Measurements from ENCODE around the gene ATP8B3.

Gene ATP8B3

DNA sequence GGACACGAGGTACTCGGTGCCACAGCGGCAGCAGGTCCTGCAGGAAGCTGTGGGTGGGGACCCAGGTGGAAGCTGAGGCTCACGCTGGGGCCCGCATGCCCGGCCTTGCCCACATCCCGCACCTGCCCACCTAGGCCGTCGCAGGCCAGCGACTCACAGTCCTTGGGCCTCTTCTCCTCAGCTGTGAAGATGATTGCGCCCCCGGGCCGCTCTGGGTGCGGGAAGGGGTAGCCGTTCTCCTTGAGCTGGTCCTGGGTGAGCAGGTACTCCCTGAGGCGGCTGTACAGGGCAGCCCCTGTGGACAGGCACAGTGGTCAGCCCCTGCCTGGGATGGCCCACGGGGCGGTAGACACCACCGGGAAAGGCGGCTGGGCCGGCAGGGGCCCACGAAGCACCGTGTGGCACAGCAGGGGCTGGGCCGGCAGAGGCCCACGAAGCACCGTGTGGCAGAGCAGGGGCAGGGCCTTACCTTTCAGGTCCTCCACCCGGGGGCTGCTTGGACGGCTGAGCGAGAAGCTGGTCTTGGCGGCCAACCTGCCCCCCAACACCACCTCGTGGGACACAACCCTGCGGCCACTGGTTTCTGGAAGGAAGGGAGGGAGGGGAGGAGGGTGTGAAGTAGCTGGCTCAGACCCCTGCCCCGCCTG is 6.6 kb upstream of the ATP8B3 start:
- Mint-ChIP-seq H3K4me1 (ENCODE audit: low read depth) (no peaks in the 10 kb centered on the region), H3K36me3 (ENCODE audit: low read depth) (peaks cover 10% of the 10 kb centered on the region), H3K9me3 (no peaks in the 10 kb centered on the region), H3K4me3 (no peak overlapping the region), H3K27ac (no peak overlapping the region), H3K27me3 (no peaks in the 10 kb centered on the region)

DNA sequence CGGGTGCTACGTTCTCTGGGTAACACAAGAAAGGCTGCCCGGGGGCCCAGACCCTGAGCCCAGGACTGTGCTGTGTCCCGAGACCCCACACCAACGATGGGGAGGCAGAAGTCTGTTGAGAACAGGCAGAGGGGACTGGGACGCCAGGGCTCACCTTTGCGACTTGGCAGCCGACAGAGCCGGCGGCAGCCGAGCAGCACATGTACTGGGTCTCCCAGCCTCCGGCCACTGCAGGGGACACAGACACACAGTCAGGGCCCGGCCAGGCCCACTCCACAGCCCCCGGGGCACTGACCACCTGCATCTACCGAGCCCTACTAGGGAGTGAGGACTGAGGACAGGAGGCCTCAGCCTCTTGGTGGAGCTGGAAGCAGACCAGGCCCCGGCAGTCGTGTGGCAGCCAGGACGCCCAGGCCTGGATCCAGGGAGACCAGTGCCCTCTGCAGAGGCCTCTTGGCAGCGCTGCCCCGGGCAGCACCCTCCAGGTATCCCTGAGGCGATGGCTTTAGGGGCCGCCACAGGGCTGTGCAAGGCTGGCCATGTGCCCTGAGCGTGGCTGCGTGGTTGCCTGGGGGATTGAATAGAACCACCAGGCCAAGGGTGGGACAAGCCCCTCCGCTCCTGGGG is 5.6 kb upstream of the ATP8B3 start:
- Mint-ChIP-seq H3K36me3 (ENCODE audit: low read depth) (peaks cover 10% of the 10 kb centered on the region), H3K27me3 (no peaks in the 10 kb centered on the region), H3K9me3 (no peaks in the 10 kb centered on the region), H3K4me1 (ENCODE audit: low read depth) (peaks cover 6% of the 10 kb centered on the region), H3K4me3 (no peak overlapping the region), H3K27ac (no peak overlapping the region)

DNA sequence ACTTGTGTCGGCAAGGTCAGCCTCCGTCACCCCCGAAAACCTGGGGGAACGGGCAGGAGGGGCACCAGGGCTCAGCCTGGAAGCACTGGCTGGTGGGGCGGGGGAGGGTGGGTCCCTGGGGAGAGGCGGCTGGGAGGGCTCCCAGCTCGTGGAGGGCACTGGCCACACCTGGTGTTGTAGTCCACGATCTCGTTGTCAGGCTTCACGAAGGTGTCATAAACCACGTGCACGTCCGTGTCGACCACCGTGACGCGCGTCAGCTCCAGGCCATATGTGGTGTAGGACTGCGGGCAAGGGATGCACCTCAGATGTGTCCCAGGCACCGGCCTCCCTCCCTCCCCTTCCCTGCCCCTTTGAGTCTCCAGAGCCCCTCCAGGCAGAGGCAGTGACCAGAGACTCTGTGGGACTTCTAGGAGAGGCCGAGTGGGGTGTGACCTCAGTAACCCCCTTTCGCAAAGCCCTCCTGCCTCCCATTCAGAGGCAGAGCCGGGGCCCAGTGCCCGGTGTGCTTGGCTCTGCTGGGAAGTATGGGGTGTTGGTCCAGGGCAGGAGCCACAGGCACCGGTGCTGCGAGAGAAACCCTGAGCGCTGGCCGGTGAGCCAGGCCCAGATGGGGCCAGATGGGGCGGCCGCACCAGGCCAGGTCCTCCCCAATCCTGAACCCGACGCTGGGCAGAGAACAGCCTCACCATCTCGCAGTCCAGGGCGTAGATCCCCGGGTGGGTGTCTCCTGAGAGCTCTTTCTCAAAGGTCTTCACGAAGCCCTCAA is 4.6 kb upstream of the ATP8B3 start:
- no peak overlapping the region for H3K4me3 Mint-ChIP-seq
- no peak overlapping the region for H3K27ac Mint-ChIP-seq
- peaks cover 10% of the 10 kb centered on the region for H3K36me3 Mint-ChIP-seq (ENCODE audit: low read depth)
- H3K27me3 Mint-ChIP-seq: no peaks in the 10 kb centered on the region
- H3K9me3 Mint-ChIP-seq: no peaks in the 10 kb centered on the region
- H3K4me1 Mint-ChIP-seq (ENCODE audit: low read depth): peaks cover 9% of the 10 kb centered on the region

DNA sequence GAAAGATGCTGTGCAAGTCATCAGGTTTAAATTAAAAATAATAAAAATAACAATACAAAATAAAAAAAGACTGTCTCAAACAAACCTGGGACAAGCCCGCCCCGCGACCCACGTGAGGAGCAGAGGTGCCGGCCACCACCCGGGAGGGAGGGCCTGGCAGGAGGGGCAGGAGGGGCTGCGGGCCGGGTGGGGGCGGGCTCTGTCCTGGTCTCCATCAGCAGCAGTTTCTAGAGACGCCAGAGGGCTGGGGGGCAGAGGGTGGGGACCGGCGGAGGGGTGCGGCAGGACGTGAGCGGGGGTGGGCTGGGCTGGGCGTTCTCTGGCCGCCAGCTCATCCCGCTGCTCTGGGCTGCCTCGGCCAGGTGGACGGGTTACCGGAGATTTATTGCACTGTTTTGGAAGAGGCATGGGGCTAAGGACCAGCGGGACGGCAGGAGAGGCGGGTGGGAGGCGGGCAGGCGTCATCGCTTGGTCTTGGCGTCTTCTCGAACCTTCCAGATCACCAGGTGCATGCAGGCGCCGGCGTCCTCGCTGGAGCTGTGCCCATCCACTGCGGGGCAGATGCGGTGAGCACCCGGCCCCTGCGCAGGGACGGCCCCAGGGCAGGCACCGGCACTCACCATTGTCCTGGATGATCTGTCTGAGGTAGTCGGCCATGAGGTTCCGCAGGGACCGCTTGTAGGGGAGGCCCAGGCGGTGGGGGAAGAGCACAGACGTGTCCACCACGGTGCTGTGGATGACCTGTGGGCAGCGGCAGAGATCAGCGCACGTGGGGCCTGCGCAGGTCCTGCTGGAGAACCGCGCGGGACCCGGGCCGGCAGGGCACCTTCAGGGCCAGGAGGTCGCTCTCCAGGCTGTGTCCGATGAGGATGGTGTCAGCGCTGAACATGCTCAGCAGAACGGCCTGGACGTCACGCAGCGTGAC is 3.8 kb upstream of the ATP8B3 start:
- Mint-ChIP-seq H3K4me3 (no peak overlapping the region), H3K4me1 (ENCODE audit: low read depth) (peaks cover 14% of the 10 kb centered on the region), H3K27me3 (no peaks in the 10 kb centered on the region), H3K36me3 (ENCODE audit: low read depth) (peaks cover 10% of the 10 kb centered on the region), H3K9me3 (no peaks in the 10 kb centered on the region), H3K27ac (no peak overlapping the region)

DNA sequence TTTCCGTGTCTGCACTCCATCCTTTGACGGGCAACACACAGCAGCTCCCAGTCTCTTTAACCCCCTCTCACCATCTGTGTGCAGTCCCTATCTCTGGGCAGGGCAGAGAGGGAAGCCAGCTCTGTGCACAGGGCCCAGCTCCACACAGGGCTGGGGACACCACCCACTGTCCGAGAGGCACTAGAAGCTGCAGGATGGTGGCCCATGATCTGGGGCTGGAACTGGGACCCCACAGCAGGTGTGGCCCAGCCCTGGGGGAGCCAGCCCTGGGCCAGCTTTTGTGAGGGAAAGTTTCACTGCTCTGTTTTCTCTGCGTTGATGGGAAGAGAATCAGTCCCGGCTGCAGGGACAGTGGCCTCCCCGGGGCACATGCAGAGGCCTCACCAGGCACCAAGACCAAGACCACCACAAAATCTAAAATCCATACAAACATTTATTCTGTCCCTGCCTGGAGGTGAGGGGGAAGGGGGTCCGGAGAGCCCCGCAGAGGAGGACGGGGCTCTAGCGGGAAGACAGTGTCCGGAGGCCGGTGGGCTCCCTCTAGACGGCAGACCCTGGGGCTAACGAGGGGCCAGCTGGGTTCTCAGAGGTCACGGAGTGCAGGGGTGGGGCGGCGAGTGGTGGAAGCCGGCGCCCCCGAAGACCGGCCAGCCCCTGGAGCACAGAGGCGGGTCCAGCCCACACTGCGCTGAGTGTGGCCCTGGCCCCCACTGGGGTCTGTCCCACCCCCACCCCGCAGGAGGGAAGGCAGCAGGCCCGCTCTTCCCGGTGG is 2.9 kb upstream of the ATP8B3 start:
- Mint-ChIP-seq H3K4me1 (ENCODE audit: low read depth) (peaks cover 14% of the 10 kb centered on the region), H3K4me3 (no peak overlapping the region), H3K36me3 (ENCODE audit: low read depth) (peaks cover 5% of the 10 kb centered on the region), H3K27ac (no peak overlapping the region), H3K9me3 (no peaks in the 10 kb centered on the region), H3K27me3 (no peaks in the 10 kb centered on the region)

DNA sequence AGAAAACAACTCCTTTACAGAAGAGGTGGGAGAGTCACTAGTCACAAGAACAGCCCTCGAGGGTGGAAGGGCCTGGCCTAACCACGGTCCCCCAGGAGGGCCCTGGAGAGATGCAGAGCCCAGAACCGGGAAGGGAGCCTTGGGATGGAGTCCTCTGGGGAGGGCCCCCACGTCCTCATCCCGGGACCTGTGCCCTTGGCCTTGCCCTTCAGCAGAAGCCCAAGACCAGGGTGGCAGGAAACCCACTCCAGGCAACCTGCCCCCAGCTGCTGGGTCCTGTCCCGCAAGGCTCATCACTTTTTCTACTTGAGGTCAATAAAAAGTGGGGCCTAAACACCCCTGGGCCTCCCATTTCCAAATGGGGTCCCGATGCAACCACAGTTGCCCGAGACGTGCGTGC is 2.3 kb upstream of the ATP8B3 start:
- no peak overlapping the region for H3K27ac Mint-ChIP-seq
- H3K4me1 Mint-ChIP-seq (ENCODE audit: low read depth): peaks cover 14% of the 10 kb centered on the region
- peaks cover 4% of the 10 kb centered on the region for H3K36me3 Mint-ChIP-seq (ENCODE audit: low read depth)

DNA sequence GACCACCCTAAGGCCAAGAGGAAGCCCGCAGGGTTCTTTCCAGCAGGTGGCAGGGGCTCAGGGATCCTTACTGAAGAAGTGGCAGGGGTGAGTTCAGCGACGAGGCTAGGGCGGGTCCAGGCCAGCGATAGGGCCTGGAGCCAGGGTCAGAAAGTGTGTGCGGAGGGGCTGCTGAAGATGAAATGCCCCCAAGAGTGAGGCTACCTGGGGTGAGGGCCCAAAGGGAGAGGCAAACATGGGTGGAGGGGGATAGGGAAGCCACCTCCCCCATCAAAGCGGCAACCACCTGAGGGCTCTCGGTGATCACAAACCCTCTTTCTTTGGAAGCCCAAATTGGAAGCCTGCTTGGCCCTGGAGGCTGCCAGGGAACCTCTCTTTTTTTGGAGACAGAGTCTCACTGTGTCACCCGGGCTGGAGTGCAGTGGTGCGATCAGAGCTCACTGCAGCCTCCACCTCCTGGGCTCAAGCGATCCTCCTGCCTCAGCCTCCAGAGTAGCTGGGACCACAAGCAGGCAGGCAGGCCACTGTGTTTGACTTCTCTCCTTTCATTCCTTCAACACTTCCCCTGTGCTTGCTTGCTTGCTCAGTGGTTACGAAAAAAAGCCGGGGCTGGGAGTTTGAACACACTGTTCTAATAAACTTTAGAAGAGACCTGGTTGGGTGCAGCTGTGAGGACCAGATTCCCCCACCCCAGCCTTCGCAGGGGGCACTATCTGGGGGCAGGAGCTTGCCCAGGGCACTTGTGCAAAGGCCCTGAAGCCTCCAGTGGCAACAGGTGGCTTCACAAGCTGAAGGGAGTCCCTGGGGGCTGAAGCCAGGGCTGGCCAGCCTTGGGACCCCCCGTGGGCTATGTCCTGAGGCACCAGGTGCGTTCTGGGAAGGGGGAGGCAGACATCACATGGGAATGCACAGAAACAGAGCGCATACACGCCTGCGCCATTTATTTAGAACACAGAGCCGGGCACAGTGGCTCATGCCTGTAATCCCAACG is 1.4 kb upstream of the ATP8B3 start:
- Mint-ChIP-seq H3K4me1 (ENCODE audit: low read depth) (peaks cover 14% of the 10 kb centered on the region), H3K4me3 (peak overlapping the region; percentile 88), H3K27ac (peak overlapping the region; percentile 86), H3K36me3 (ENCODE audit: low read depth) (peaks cover 4% of the 10 kb centered on the region), H3K27me3 (no peaks in the 10 kb centered on the region), H3K9me3 (no peaks in the 10 kb centered on the region)

More for the DNA sequence above, 2.3 kb upstream of the ATP8B3 start:
- Mint-ChIP-seq H3K9me3 (no peaks in the 10 kb centered on the region), H3K4me3 (no peak overlapping the region), H3K27me3 (no peaks in the 10 kb centered on the region)

DNA sequence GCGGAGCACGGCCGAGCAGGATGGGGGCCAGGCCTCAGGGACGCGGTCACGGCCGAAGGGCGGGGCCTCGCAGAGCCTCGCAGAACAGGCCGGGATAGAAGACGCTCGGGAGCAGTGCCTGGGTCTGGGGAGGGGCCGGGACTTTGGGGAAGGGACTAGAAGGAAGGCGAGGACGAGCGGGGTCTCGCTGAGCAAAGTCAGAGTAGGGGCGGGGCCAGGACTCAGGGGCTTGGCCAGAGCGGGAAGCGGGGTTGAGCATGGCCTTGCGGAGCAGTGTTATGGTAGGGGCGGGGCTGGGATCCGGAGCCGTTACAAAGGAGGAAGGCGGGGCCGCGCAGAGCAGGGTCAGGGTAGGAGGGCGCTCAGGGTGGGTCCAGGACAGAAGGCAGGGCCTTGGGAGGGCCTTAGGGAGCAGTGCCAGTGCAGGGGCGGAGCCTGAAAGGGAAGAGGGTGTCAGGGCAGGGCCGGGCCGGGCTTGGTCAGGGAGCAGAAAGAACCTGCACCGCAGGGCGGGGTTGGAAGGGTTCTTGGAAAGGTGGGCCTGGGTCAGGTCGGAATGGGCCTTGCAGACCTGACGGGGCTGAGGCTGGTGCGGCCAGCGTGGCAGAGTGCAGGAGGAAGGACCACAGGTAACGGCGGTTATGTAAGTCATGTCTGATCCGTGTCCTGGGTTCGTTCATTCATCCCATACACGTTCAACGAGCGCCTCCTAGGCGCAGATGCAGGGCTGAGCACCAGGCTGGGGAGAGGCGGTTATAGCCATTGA is 533 bp upstream of the ATP8B3 start:
- Mint-ChIP-seq H3K27ac (peak overlapping the region; percentile 86), H3K27me3 (no peaks in the 10 kb centered on the region), H3K9me3 (no peaks in the 10 kb centered on the region), H3K4me3 (peak overlapping the region; percentile 88), H3K36me3 (ENCODE audit: low read depth) (no peaks in the 10 kb centered on the region), H3K4me1 (ENCODE audit: low read depth) (peaks cover 14% of the 10 kb centered on the region)

DNA sequence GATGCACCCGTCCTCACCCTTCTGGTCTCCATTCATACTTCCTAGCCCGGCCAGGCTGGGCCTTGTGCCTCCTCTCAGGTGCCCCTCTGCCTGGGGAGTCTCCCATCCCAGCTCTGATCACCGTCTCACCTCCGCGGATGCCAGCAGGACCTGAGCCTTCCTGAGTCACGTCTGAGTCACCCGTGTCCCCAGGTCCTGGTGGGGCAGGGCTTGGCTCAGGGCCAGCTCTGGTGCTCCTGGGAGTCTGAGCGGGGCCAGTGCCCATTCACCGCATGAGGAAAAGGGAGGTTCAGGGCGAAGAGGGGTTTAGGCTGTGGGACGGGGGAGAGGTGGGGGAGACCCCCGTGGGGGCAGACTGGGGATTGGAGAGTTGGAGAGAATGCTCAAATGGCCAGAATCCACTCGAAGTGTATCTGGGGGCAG is 593 bp downstream of the ATP8B3 start:
- Mint-ChIP-seq H3K27ac (no peak overlapping the region), H3K27me3 (no peaks in the 10 kb centered on the region), H3K36me3 (ENCODE audit: low read depth) (no peaks in the 10 kb centered on the region), H3K9me3 (no peaks in the 10 kb centered on the region), H3K4me1 (ENCODE audit: low read depth) (peaks cover 14% of the 10 kb centered on the region), H3K4me3 (peak overlapping the region; percentile 57)

DNA sequence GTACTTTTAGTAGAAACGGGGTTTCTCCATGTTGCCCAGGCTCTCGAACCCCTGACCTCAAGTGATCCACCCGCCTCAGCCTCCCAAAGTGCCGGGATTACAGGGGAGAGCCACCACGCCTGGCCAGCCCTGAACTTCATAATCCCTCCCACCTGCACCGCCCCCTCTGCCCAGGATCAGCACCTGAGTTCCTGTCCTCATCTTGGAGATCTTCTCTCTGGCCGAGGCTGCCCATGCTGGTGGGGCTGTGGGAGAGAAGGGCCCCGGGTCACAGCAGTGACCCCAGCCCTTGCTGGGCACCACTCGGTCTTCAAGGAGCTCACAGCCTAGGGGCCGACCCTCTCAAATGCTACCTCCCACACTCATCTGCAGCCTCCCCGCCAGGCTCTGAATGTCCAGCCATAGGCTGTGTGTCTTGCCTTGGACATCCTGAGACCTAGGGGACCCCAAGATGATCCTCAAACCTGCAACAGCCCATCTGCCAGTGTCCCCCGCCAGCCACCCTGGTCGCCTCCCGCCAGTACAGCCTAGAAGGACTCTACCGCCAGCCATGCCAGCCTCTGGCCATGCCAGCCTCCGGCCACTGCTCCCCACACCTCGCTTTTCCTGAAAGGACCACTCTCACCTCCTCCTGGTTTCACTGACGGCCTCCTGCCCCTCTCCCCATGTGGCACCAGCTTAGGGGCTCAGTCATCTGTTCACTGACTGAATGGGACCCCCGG is 1.5 kb downstream of the ATP8B3 start:
- Mint-ChIP-seq H3K9me3 (no peaks in the 10 kb centered on the region), H3K4me1 (ENCODE audit: low read depth) (peaks cover 14% of the 10 kb centered on the region), H3K36me3 (ENCODE audit: low read depth) (no peaks in the 10 kb centered on the region), H3K4me3 (no peak overlapping the region), H3K27me3 (no peaks in the 10 kb centered on the region), H3K27ac (no peak overlapping the region)

DNA sequence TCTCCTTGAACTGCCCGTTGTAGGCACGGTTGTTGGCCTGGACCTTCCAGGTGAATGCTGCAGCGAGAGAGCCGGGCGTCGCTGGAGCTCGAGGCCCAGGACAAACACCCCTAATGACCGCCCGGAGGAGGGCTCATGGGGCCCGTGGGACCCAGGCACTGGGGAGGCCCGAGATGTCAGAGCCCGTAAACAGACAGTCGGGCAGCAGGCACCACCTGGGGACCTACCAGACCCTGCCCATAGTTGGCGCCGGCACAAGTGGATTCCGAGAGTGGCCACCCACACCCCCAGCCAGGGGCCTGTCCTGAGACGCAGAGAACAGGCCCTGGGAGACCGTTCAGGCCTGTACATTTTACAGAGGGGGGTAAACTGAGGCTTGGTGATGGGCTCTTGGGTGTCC is 2.4 kb downstream of the ATP8B3 start:
- H3K27me3 Mint-ChIP-seq: no peaks in the 10 kb centered on the region
- no peaks in the 10 kb centered on the region for H3K36me3 Mint-ChIP-seq (ENCODE audit: low read depth)
- no peak overlapping the region for H3K4me3 Mint-ChIP-seq
- H3K4me1 Mint-ChIP-seq (ENCODE audit: low read depth): peaks cover 14% of the 10 kb centered on the region
- no peak overlapping the region for H3K27ac Mint-ChIP-seq
- H3K9me3 Mint-ChIP-seq: no peaks in the 10 kb centered on the region

DNA sequence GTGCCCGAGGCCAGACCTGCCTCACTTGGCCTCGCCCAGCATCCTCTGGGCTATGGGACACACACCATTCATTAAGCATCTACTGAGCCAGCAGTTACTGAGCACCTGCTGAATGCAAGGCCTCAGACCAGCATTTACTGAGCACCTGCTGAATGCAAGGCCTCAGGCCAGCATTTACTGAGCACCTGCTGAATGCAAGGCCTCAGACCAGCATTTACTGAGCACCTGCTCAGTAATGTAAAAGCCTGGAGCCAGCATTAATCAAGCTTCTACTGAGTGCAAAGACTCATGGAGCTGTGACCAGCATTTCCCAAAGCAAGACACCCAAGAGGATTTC is 3.7 kb downstream of the ATP8B3 start:
- peaks cover 14% of the 10 kb centered on the region for H3K4me1 Mint-ChIP-seq (ENCODE audit: low read depth)
- H3K27ac Mint-ChIP-seq: no peak overlapping the region
- no peaks in the 10 kb centered on the region for H3K9me3 Mint-ChIP-seq
- H3K27me3 Mint-ChIP-seq: no peaks in the 10 kb centered on the region
- H3K4me3 Mint-ChIP-seq: no peak overlapping the region
- no peaks in the 10 kb centered on the region for H3K36me3 Mint-ChIP-seq (ENCODE audit: low read depth)
